Spleen (tissue), 7 donors: ENCODE measurements around the gene ZXDC.

Source experiments
- POLR2A ChIP-seq, 3 donors: fragments of 450-650 bp; IDR thresholded peaks; one replicate each; pipeline ENCODE4 v1.5.1; 2017; ENCODE audit warnings: antibody characterized with exemption in 3 of 3, mild to moderate bottlenecking in 1 of 3
- TF ChIP-seq, protein P1 (sequence below), 11 experiments: fragments of 200-600 bp in 7 of 11; fragments of 450-650 bp in 4 of 11; sonication (generic) in 4 of 11; IDR thresholded peaks in 8 of 11; conservative IDR thresholded peaks in 3 of 11; 1 replicate in 7 of 11; 2 replicates in 4 of 11; pipeline versions ENCODE4 v1.4.0 to v1.8.0; 2016 to 2021; ENCODE audit warnings: antibody characterized with exemption in 11 of 11, inconsistent platforms in 4 of 11, mild to moderate bottlenecking in 1 of 11
- donor health status: DM: no; HTN: no; CAD: no; lungs with moderate emphysema.
- donor health status: DM: no; HTN: no; CAD: no.
- donor health status: DM: no; HTN: no; CAD: no.

DNA sequence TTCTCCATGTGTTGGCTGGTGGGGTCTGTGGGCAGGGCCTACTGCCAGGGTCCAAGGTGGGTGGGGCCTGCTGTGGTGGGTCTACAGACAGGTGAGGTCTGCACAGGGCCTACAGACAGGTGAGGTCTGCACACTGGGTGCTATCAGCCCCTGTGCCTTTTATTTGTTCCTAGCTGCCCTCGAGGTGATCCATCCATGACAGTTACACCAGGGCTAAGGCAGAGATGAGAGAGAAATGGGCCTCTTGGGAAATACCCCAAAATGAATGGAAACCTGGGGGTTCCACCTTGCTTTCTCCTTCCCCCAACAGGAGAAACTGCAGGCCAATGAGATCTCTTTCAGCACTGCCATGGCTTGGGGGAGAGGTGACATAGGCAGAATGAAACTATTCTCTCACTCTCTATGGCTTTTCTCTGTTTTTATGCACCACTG lies 44.6 kb downstream of the ZXDC start:
- TF ChIP-seq, protein P1, sequence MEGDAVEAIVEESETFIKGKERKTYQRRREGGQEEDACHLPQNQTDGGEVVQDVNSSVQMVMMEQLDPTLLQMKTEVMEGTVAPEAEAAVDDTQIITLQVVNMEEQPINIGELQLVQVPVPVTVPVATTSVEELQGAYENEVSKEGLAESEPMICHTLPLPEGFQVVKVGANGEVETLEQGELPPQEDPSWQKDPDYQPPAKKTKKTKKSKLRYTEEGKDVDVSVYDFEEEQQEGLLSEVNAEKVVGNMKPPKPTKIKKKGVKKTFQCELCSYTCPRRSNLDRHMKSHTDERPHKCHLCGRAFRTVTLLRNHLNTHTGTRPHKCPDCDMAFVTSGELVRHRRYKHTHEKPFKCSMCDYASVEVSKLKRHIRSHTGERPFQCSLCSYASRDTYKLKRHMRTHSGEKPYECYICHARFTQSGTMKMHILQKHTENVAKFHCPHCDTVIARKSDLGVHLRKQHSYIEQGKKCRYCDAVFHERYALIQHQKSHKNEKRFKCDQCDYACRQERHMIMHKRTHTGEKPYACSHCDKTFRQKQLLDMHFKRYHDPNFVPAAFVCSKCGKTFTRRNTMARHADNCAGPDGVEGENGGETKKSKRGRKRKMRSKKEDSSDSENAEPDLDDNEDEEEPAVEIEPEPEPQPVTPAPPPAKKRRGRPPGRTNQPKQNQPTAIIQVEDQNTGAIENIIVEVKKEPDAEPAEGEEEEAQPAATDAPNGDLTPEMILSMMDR (IDR thresholded peaks at IDR 0.05 in 8 of 11, conservative IDR thresholded peaks at IDR 0.05 in 3 of 11), result no peak
- no peak for TF ChIP-seq POLR2A (IDR thresholded peaks at IDR 0.05)
